NCI-H2029 treated with DMSO at 0.1 percent for 48 hours (cell line): ENCODE data around the gene ELK4.

ENCODE experiments used
- DNase-seq: peaks from one replicate; lab custom pipeline; 2025; lab: John Stamatoyannopoulos, UW

Gene ELK4

GRCh38 chr1:205580923-205581180 is 51.0 kb downstream of the ELK4 start:
- no peak for DNase-seq

GRCh38 chr1:205580140-205580922 is 51.5 kb downstream of the ELK4 start:
- no peak for DNase-seq

GRCh38 chr1:205579711-205580110 is 52.1 kb downstream of the ELK4 start:
- no peak for DNase-seq

- peak; percentile 36 for DNase-seq
Observed at GRCh38 chr1:205578780-205579571, 52.8 kb downstream of the ELK4 start.

- no peak for DNase-seq
Observed at GRCh38 chr1:205577874-205578658, 53.7 kb downstream of the ELK4 start.

GRCh38 chr1:205576805-205577761 is 54.7 kb downstream of the ELK4 start:
- no peak for DNase-seq

- DNase-seq: no peak
Observed at GRCh38 chr1:205576011-205576410, 55.8 kb downstream of the ELK4 start.

GRCh38 chr1:205575294-205575885 is 56.4 kb downstream of the ELK4 start:
- DNase-seq: no peak

GRCh38 chr1:205572421-205572820 is 59.4 kb downstream of the ELK4 start:
- DNase-seq: no peak

- DNase-seq: no peak
Observed at GRCh38 chr1:205571747-205572146, 60.1 kb downstream of the ELK4 start.

- no peak for DNase-seq
Observed at GRCh38 chr1:205570796-205571537, 60.8 kb downstream of the ELK4 start.

- no peak for DNase-seq
Observed at GRCh38 chr1:205570173-205570501, 61.7 kb downstream of the ELK4 start.

GRCh38 chr1:205569411-205570172 is 62.2 kb downstream of the ELK4 start:
- DNase-seq: no peak

GRCh38 chr1:205568469-205569361 is 63.1 kb downstream of the ELK4 start:
- no peak for DNase-seq

GRCh38 chr1:205568135-205568468 is 63.7 kb downstream of the ELK4 start:
- DNase-seq: no peak

- no peak for DNase-seq
Observed at GRCh38 chr1:205567716-205568115, 64.1 kb downstream of the ELK4 start.

GRCh38 chr1:205565799-205566198 is 66.0 kb downstream of the ELK4 start:
- peak; percentile 52 for DNase-seq

- peak; percentile 34 for DNase-seq
Observed at GRCh38 chr1:205563927-205564441, 67.8 kb downstream of the ELK4 start.
